Epithelial cell of esophagus (primary cell): ENCODE results near the gene UNC45B.
"Not testable (repeated sequence)": the region's sequence is repeated elsewhere in the genome, so short reads cannot be mapped to it uniquely, and the experiment has no call there.

Experiments
- DNase-seq: peaks from one replicate; pipeline ENCODE4 v3.0.0; 2010; ENCODE audit warnings: low read depth
- H3K4me3 ChIP-seq: 2 replicates; pipeline ENCODE4 v1.5.1; 2011; ENCODE audit warnings: mild to moderate bottlenecking, low read length, control low read depth
- TF ChIP-seq, protein P1 (sequence below): IDR thresholded peaks from 2 replicates; pipeline ENCODE4 v1.5.1; 2011; ENCODE audit warnings: low read depth, mild to moderate bottlenecking, low read length, control low read depth, inconsistent platforms; ENCODE audit not compliant: insufficient read depth; ENCODE audit errors: missing control alignments

The UNC45B gene

DNA sequence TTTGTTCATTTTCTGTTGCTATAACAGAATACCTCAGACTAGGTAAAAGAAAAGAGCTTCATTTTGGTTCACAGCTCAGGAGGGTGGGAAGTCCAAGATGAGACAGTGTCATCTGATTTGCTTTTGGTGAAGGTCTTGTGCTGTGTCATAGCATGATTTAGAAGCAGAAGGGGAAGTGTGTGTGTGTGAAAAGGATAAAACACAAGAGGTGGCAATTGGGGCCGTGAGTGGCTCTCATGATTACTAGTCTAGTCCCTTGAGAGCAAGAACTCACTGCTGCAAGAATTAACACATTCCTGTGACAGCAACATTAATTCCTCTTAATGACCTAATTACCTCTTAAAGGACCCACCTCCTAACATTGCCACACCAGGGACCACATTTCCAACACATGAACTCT lies 38.2 kb downstream of the UNC45B start:
- H3K4me3 ChIP-seq: no peak overlapping the region
- no peak for DNase-seq
- TF ChIP-seq, protein P1, sequence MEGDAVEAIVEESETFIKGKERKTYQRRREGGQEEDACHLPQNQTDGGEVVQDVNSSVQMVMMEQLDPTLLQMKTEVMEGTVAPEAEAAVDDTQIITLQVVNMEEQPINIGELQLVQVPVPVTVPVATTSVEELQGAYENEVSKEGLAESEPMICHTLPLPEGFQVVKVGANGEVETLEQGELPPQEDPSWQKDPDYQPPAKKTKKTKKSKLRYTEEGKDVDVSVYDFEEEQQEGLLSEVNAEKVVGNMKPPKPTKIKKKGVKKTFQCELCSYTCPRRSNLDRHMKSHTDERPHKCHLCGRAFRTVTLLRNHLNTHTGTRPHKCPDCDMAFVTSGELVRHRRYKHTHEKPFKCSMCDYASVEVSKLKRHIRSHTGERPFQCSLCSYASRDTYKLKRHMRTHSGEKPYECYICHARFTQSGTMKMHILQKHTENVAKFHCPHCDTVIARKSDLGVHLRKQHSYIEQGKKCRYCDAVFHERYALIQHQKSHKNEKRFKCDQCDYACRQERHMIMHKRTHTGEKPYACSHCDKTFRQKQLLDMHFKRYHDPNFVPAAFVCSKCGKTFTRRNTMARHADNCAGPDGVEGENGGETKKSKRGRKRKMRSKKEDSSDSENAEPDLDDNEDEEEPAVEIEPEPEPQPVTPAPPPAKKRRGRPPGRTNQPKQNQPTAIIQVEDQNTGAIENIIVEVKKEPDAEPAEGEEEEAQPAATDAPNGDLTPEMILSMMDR: no peak

DNA sequence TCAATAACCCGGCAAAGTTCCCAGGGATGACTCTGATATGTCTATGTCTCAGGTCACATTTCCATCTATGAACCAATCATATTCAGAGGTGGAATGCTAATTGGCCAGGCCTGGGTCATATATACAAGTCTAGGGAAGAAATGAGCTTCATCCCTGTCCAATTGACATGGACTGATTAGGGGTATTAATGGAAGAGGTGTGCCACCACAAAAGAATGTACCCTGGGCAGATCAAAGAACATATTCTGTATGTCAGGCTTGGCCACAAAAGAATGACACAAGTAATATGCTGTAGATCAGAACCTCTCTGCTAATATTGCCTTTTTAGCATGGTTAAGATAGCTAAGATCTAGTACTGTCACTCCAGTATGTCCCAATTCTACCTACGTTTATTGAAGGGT lies 39.9 kb downstream of the UNC45B start:
- H3K4me3 ChIP-seq: no peak overlapping the region
- TF ChIP-seq, protein P1: no peak
- DNase-seq: no peak

DNA sequence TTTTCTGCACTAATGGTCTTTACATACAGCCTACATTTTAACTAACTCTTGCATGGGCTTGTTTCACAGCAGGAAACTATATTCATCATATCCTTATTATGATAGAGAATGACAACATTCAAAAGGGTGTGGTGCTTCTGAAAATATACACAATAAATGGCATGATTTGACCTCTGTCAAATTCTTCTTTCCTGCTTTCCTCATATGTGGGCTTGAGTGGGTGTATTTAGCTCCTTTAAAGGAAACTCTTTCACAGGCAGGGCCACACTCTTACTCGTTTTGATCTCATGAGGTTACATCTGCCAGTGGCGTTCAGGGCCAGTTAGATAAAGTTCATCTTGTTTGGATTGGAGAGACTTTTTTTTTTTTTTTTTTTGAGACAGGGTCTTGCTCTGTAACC lies 40.5 kb downstream of the UNC45B start:
- peak; percentile 78 for DNase-seq
- H3K4me3 ChIP-seq: no peak overlapping the region
- TF ChIP-seq, protein P1: no peak

DNA sequence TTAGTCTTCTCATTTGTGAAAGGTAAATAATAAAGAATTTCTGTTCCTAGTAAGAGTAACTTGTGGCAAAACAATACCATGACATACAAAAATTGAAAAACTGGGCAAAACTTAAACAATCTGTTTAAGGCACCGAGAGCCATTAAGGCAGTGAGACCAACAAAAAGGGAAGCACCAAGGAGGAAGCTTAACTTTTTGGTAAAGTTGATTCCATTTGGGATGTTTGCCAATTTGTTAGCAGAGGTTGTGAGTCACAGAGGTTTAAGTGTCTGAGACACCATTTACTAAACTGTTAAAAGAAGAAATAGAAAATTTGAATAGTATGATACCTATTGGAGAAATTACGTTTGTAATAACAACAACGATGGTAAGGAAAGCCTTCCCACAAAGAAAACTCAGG lies 41.7 kb downstream of the UNC45B start:
- H3K4me3 ChIP-seq: no peak overlapping the region
- TF ChIP-seq, protein P1: no peak
- peak; percentile 75 for DNase-seq

DNA sequence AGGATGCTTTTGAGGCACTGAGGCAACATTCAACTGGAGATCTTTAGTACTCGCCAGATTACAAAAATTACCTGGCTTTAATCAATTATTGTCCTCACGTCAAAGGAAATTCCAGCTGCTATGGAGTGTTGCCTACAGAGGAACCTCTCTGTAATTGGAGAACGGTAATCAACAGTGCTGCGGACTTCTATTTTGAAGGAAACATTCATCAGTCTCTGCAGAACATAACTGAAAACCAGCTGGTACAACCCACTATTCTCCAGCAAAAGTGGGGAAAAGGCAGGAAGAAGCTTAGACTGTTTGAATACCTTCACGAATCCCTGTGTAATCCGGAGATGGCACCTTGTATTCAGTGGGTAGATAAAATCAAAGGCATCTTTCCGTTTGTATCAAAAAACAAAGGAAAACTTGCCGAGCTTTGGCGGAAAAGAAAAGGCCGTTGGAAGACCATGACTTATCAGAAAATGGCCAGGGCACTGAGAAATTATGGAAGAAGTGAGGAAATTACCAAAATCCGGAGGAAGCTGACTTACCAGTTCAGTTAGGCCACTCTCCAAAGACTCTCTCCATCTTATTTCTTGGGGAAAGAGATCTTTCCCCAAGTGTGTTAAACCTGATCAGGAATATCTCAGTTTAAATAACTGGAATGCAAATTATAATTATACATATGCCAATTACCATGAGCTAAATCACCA lies 43.5 kb downstream of the UNC45B start:
- H3K4me3 ChIP-seq: no peak overlapping the region
- TF ChIP-seq, protein P1: no peak
- no peak for DNase-seq

DNA sequence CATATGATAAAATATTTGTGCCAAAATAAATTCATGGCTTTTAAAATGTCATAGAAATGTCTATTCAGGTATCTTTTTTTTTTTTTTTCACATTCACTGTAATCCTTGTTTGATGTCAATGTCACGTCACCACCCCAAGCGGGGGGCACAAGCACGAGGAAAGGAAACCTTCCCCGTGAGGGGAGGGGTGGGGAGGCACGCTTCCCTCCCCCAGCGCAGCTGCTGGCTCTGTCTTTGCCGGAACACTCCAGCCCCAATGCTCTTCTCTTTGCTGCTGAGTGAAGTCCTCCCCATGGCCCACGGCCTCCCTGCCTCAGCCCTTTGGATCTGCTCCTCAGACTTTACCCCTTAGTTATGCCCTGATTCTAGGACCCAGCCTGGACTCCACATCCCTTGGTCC lies 45.1 kb downstream of the UNC45B start:
- TF ChIP-seq, protein P1: no peak
- H3K4me3 ChIP-seq: no peak overlapping the region
- DNase-seq: no peak

DNA sequence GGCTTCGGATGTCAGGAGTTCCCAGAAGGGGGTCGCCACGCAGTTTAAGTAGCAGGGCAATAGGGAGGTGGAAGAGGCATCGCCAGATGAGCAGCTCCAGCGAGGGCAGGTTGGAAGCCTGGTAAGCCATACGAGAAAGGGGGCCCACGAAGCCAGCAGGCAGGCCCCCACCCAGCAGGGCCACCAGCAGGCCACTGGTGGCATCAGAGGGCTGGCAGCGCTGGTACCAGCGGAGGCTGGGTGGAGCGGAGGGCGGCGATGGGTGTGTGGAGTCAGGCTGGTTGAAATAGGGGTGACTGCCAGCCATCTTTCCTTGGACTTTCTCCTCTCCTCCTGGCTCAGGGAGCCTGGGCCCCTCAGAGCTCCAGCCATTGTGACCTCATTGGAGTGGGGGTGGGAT lies 46.4 kb downstream of the UNC45B start, which contains the start of gene SLC35G3:
SLC35G3 (minus strand) TSS at position 393 of the 400 bp plus-strand sequence; CDS start at position 307, 86 bp downstream.
- not testable (repeated sequence) for DNase-seq, H3K4me3 ChIP-seq

DNA sequence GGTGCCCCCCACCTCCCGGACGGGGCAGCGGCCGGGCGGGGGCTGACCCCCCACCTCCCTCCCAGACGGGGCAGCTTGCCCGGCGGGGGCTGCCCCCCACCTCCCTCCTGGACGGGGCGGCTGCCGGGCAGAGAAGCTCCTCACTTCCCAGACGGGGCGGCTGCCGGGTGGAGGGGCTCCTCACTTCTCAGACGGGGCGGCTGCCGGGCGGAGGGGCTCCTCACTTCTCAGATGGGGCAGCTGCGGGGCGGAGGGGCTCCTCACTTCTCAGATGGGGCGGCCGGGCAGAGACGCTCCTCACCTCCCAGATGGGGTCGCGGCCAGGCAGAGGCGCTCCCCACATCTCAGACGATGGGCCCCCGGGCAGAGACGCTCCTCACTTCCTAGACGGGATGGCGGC lies 47.4 kb downstream of the UNC45B start:
- not testable (repeated sequence) for H3K4me3 ChIP-seq, DNase-seq

DNA sequence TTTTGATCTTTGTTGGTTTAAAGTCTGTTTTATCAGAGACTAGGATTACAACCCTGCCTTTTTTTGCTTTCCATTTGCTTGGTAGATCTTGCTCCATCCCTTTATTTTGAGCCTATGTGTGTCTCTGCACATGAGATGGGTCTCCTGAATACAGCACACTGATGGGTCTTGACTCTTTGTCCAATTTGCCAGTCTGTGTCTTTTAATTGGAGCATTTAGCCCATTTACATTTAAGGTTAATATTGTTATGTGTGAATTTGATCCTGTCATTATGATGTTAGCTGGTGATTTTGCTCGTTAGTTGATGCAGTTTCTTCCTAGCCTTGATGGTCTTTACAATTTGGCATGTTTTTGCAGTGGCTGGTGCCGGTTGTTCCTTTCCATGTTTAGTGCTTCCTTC lies 55.0 kb downstream of the UNC45B start:
- H3K4me3 ChIP-seq, DNase-seq: not testable (repeated sequence)
